ENCODE data around the gene GRID1. TPM values are rescaled to one million over a fixed set of nuclear protein-coding genes. Genes with fewer than 3 reads are reported as not detected.

The GRID1 gene
- total RNA-seq, 1 donor from 2014 or later = 0.75 TPM

GRCh38 chr10:86152354-86152753, 214.2 kb downstream of the GRID1 start:
- Histone ChIP-seq H3K4me1 (ENCODE audit: insufficient read depth, low read length) (no peaks in the 10 kb centered on the region), H2AFZ (ENCODE audit: low read depth, low read length) (no peak overlapping the region), H3K9ac (ENCODE audit: low read length) (no peak overlapping the region), H3K9me3 (ENCODE audit: insufficient read depth, low read depth, low read length) (no peaks in the 10 kb centered on the region), H3K4me3 (ENCODE audit: insufficient read depth, low read depth, low read length) (no peak overlapping the region), H3K36me3 (ENCODE audit: insufficient read depth, low read length) (no peaks in the 10 kb centered on the region), H3K27me3 (ENCODE audit: insufficient read depth, low read length) (no peaks in the 10 kb centered on the region), H3K27ac (ENCODE audit: low read depth, low read length) (no peak overlapping the region), H3K79me2 (ENCODE audit: insufficient read depth, low read length) (no peaks in the 10 kb centered on the region), H3K4me2 (ENCODE audit: low read length) (no peak overlapping the region), H4K20me1 (ENCODE audit: insufficient read depth, low read length) (no peaks in the 10 kb centered on the region)
- TF ChIP-seq EZH2 (IDR thresholded peaks at IDR 0.05; ENCODE audit: insufficient read depth, low read length) (no peak), CTCF (IDR thresholded peaks at IDR 0.05; ENCODE audit: insufficient read depth, low read depth, low read length) (no peak)
- FAIRE-seq (no peak), DNase-seq (ENCODE audit: low read depth) (no peak)
- no peaks in the 10 kb centered on the region for H3K4me1 Mint-ChIP-seq (ENCODE audit: low read depth, unreplicated experiment)
- no peak overlapping the region for H3K4me3 Mint-ChIP-seq (ENCODE audit: unreplicated experiment)
- H3K9me3 Mint-ChIP-seq (ENCODE audit: unreplicated experiment) = peaks cover 2% of the 10 kb centered on the region
- H3K27me3 Mint-ChIP-seq (ENCODE audit: low read depth, unreplicated experiment) = peaks cover 35% of the 10 kb centered on the region
- H3K27ac Mint-ChIP-seq (ENCODE audit: unreplicated experiment) = no peak overlapping the region
- H3K36me3 Mint-ChIP-seq (ENCODE audit: low read depth, unreplicated experiment) = no peaks in the 10 kb centered on the region

GRCh38 chr10:86151613-86152012, 215.0 kb downstream of the GRID1 start:
- no peak overlapping the region for H3K4me2 ChIP-seq (ENCODE audit: low read length)
- no peaks in the 10 kb centered on the region for H3K36me3 Mint-ChIP-seq (ENCODE audit: low read depth, unreplicated experiment)
- H3K9me3 ChIP-seq (ENCODE audit: insufficient read depth, low read depth, low read length) = no peaks in the 10 kb centered on the region
- H3K27me3 ChIP-seq (ENCODE audit: insufficient read depth, low read length) = no peaks in the 10 kb centered on the region
- H3K4me1 ChIP-seq (ENCODE audit: insufficient read depth, low read length) = no peaks in the 10 kb centered on the region
- no peak for TF ChIP-seq CTCF (IDR thresholded peaks at IDR 0.05; ENCODE audit: insufficient read depth, low read depth, low read length)
- no peak for TF ChIP-seq EZH2 (IDR thresholded peaks at IDR 0.05; ENCODE audit: insufficient read depth, low read length)
- no peaks in the 10 kb centered on the region for H3K4me1 Mint-ChIP-seq (ENCODE audit: low read depth, unreplicated experiment)
- H4K20me1 ChIP-seq (ENCODE audit: insufficient read depth, low read length) = no peaks in the 10 kb centered on the region
- no peaks in the 10 kb centered on the region for H3K36me3 ChIP-seq (ENCODE audit: insufficient read depth, low read length)
- no peak overlapping the region for H3K27ac ChIP-seq (ENCODE audit: low read depth, low read length)
- H2AFZ ChIP-seq (ENCODE audit: low read depth, low read length) = no peak overlapping the region
- H3K4me3 Mint-ChIP-seq (ENCODE audit: unreplicated experiment) = no peak overlapping the region
- DNase-seq (ENCODE audit: low read depth) (no peak), FAIRE-seq (no peak)
- H3K27ac Mint-ChIP-seq (ENCODE audit: unreplicated experiment) = no peak overlapping the region
- H3K9ac ChIP-seq (ENCODE audit: low read length) = no peak overlapping the region
- H3K9me3 Mint-ChIP-seq (ENCODE audit: unreplicated experiment) = peaks cover 4% of the 10 kb centered on the region
- peaks cover 29% of the 10 kb centered on the region for H3K27me3 Mint-ChIP-seq (ENCODE audit: low read depth, unreplicated experiment)
- H3K4me3 ChIP-seq (ENCODE audit: insufficient read depth, low read depth, low read length) = no peak overlapping the region
- H3K79me2 ChIP-seq (ENCODE audit: insufficient read depth, low read length) = no peaks in the 10 kb centered on the region

GRCh38 chr10:86149257-86149656, 217.3 kb downstream of the GRID1 start:
- Histone ChIP-seq H4K20me1 (ENCODE audit: insufficient read depth, low read length) (no peaks in the 10 kb centered on the region), H3K9ac (ENCODE audit: low read length) (no peak overlapping the region), H3K9me3 (ENCODE audit: insufficient read depth, low read depth, low read length) (no peaks in the 10 kb centered on the region), H3K79me2 (ENCODE audit: insufficient read depth, low read length) (no peaks in the 10 kb centered on the region), H3K27me3 (ENCODE audit: insufficient read depth, low read length) (no peaks in the 10 kb centered on the region), H3K27ac (ENCODE audit: low read depth, low read length) (no peak overlapping the region), H3K36me3 (ENCODE audit: insufficient read depth, low read length) (no peaks in the 10 kb centered on the region), H3K4me1 (ENCODE audit: insufficient read depth, low read length) (no peaks in the 10 kb centered on the region), H2AFZ (ENCODE audit: low read depth, low read length) (no peak overlapping the region), H3K4me2 (ENCODE audit: low read length) (no peak overlapping the region), H3K4me3 (ENCODE audit: insufficient read depth, low read depth, low read length) (no peak overlapping the region)
- Mint-ChIP-seq H3K27me3 (ENCODE audit: low read depth, unreplicated experiment) (peaks cover 23% of the 10 kb centered on the region), H3K36me3 (ENCODE audit: low read depth, unreplicated experiment) (no peaks in the 10 kb centered on the region), H3K9me3 (ENCODE audit: unreplicated experiment) (peaks cover 4% of the 10 kb centered on the region), H3K27ac (ENCODE audit: unreplicated experiment) (no peak overlapping the region), H3K4me3 (ENCODE audit: unreplicated experiment) (no peak overlapping the region), H3K4me1 (ENCODE audit: low read depth, unreplicated experiment) (no peaks in the 10 kb centered on the region)
- FAIRE-seq (no peak), DNase-seq (ENCODE audit: low read depth) (no peak)
- TF ChIP-seq CTCF (IDR thresholded peaks at IDR 0.05; ENCODE audit: insufficient read depth, low read depth, low read length) = no peak
- TF ChIP-seq EZH2 (IDR thresholded peaks at IDR 0.05; ENCODE audit: insufficient read depth, low read length) = no peak
